Upper lobe of left lung (tissue), 6 donors: Measurements from ENCODE around the gene INPP4B. TPM values are rescaled to one million over a fixed set of nuclear protein-coding genes. Genes with fewer than 3 reads are reported as not detected.

Experiments
- ATAC-seq, 2 donors: fragments of 200-7000 bp; cut with Tn5 transposase; one replicate each; pipeline ENCODE4 v1.9.1; 2022; ENCODE audit warnings: mild to moderate bottlenecking in 2 of 2, moderate library complexity in 2 of 2; ENCODE audit not compliant: low FRiP score in 2 of 2
- DNase-seq, 2 donors: peaks; one replicate each; pipeline ENCODE4 v3.0.0-alpha.2; 2019 to 2020
- H3K27ac ChIP-seq, 4 donors: fragments of 200-600 bp; sonication (generic); one replicate each; pipeline ENCODE4 v1.5.1; 2016 to 2019
- H3K27me3 ChIP-seq, 4 donors: fragments of 200-600 bp; sonication (generic); one replicate each; pipeline ENCODE4 v1.5.1; 2017 to 2019
- H3K36me3 ChIP-seq, 4 donors: fragments of 200-600 bp; sonication (generic); one replicate each; pipeline ENCODE4 v1.5.1; 2016 to 2019
- H3K4me1 ChIP-seq, 4 donors: fragments of 200-600 bp; sonication (generic); one replicate each; pipeline ENCODE4 v1.5.1; 2018 to 2019
- H3K4me3 ChIP-seq, 4 donors: fragments of 200-600 bp; sonication (generic); one replicate each; pipeline ENCODE4 v1.5.1; 2017 to 2019; ENCODE audit warnings: mild to moderate bottlenecking in 2 of 4, moderate library complexity in 1 of 4
- H3K9me3 ChIP-seq, 4 donors: fragments of 200-600 bp; sonication (generic); one replicate each; pipeline ENCODE4 v1.5.1; 2018 to 2019
- EP300 ChIP-seq, 4 donors: sonication (generic); formaldehyde crosslinking; IDR thresholded peaks; one replicate each; pipeline ENCODE4 v1.5.1; 2017; ENCODE audit warnings: antibody characterized with exemption in 4 of 4, control low read depth in 2 of 4
- POLR2A ChIP-seq, 4 donors: fragments of 450-650 bp; IDR thresholded peaks; one replicate each; pipeline ENCODE4 v1.5.1; 2016 to 2017; ENCODE audit warnings: antibody characterized with exemption in 4 of 4, mild to moderate bottlenecking in 2 of 4
- POLR2AphosphoS5 ChIP-seq, 2 donors: sonication (generic); formaldehyde crosslinking; IDR thresholded peaks; one replicate each; pipeline ENCODE4 v1.5.1; 2017; ENCODE audit warnings: antibody characterized with exemption in 2 of 2
- WGBS, 2 donors: methylation state at CpG; one replicate each; pipeline ENCODE4 v1.1.5; 2017 to 2018; 5-methylcytosine and 5-hydroxymethylcytosine counted together
- total RNA-seq, 6 donors: library from RNA; depleted of rRNA in 4 of 6; stranded (reverse); fragments of >200 nt in 4 of 6; gene quantifications; one replicate each; pipeline versions ENCODE4 v1.1.0 to v1.2.1, GENCODE V29; 2016 to 2021
- TF ChIP-seq, protein P1 (sequence below), 6 experiments: fragments of 450-650 bp in 4 of 6; fragments of 200-600 bp in 2 of 6; sonication (generic) in 2 of 6; IDR thresholded peaks; one replicate each; pipeline ENCODE4 v1.5.1; 2016 to 2019; ENCODE audit warnings: antibody characterized with exemption in 6 of 6
- donor health status: DM: no; HTN: no; CAD: no; lungs with moderate emphysema.
- donor health status: DM: no; HTN: yes; CAD: no; lungs with severe emphysema.

The INPP4B gene
- total RNA-seq, 6 donors from 2014 or later = 4.7 to 31.4 (median 10.4) TPM

GRCh38 chr4:142540483-142540804 lies 305.7 kb downstream of the INPP4B start:
- no peaks in the 10 kb centered on the region for H3K4me1 ChIP-seq
- ATAC-seq = no peak
- H3K36me3 ChIP-seq = no peaks in the 10 kb centered on the region

GRCh38 chr4:142539796-142540482 lies 306.2 kb downstream of the INPP4B start:
- no peaks in the 10 kb centered on the region for H3K27me3 ChIP-seq
- 31 to 51% methylated on average over 3 of the region's 3 CpGs for WGBS, 2 donors
- DNase-seq = no peak
- TF ChIP-seq EP300 (IDR thresholded peaks at IDR 0.05) (no peak), POLR2A (IDR thresholded peaks at IDR 0.05) (no peak), POLR2AphosphoS5 (IDR thresholded peaks at IDR 0.05) (no peak)
- TF ChIP-seq, protein P1, sequence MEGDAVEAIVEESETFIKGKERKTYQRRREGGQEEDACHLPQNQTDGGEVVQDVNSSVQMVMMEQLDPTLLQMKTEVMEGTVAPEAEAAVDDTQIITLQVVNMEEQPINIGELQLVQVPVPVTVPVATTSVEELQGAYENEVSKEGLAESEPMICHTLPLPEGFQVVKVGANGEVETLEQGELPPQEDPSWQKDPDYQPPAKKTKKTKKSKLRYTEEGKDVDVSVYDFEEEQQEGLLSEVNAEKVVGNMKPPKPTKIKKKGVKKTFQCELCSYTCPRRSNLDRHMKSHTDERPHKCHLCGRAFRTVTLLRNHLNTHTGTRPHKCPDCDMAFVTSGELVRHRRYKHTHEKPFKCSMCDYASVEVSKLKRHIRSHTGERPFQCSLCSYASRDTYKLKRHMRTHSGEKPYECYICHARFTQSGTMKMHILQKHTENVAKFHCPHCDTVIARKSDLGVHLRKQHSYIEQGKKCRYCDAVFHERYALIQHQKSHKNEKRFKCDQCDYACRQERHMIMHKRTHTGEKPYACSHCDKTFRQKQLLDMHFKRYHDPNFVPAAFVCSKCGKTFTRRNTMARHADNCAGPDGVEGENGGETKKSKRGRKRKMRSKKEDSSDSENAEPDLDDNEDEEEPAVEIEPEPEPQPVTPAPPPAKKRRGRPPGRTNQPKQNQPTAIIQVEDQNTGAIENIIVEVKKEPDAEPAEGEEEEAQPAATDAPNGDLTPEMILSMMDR (IDR thresholded peaks at IDR 0.05) = no peak
- no peak for ATAC-seq
- no peak overlapping the region for H3K4me3 ChIP-seq
- no peaks in the 10 kb centered on the region for H3K4me1 ChIP-seq
- no peaks in the 10 kb centered on the region for H3K9me3 ChIP-seq
- H3K36me3 ChIP-seq = no peaks in the 10 kb centered on the region
- no peak overlapping the region for H3K27ac ChIP-seq

More at GRCh38 chr4:142540483-142540804, 305.7 kb downstream of the INPP4B start:
- Histone ChIP-seq H3K27ac (no peak overlapping the region), H3K4me3 (no peak overlapping the region), H3K9me3 (no peaks in the 10 kb centered on the region), H3K27me3 (no peaks in the 10 kb centered on the region)
- 80 to 95% methylated on average over 2 of the region's 2 CpGs for WGBS, 2 donors
- DNase-seq = no peak
- TF ChIP-seq POLR2AphosphoS5 (IDR thresholded peaks at IDR 0.05) (no peak), POLR2A (IDR thresholded peaks at IDR 0.05) (no peak), EP300 (IDR thresholded peaks at IDR 0.05) (no peak)
- TF ChIP-seq, protein P1 (IDR thresholded peaks at IDR 0.05) = no peak

GRCh38 chr4:142535009-142535408 lies 311.1 kb downstream of the INPP4B start:
- Histone ChIP-seq H3K4me3 (no peak overlapping the region), H3K27ac (no peak overlapping the region), H3K4me1 (no peaks in the 10 kb centered on the region), H3K27me3 (no peaks in the 10 kb centered on the region), H3K9me3 (no peaks in the 10 kb centered on the region), H3K36me3 (no peaks in the 10 kb centered on the region)
- DNase-seq (no peak), ATAC-seq (no peak)
- TF ChIP-seq EP300 (IDR thresholded peaks at IDR 0.05) (no peak), POLR2AphosphoS5 (IDR thresholded peaks at IDR 0.05) (no peak), POLR2A (IDR thresholded peaks at IDR 0.05) (no peak)
- TF ChIP-seq, protein P1 (IDR thresholded peaks at IDR 0.05) = no peak
- 77 to 78% methylated on average over 1 of the region's 1 CpG for WGBS, 2 donors

GRCh38 chr4:142532054-142532453 lies 314.0 kb downstream of the INPP4B start:
- ATAC-seq (no peak), DNase-seq (no peak)
- no peak overlapping the region for H3K27ac ChIP-seq
- H3K9me3 ChIP-seq = no peaks in the 10 kb centered on the region
- H3K4me3 ChIP-seq = no peak overlapping the region
- 73 to 75% methylated on average over 5 of the region's 5 CpGs for WGBS, 2 donors
- TF ChIP-seq, protein P1 (IDR thresholded peaks at IDR 0.05) = no peak
- no peak for TF ChIP-seq POLR2AphosphoS5 (IDR thresholded peaks at IDR 0.05)
- no peak for TF ChIP-seq EP300 (IDR thresholded peaks at IDR 0.05)
- TF ChIP-seq POLR2A (IDR thresholded peaks at IDR 0.05) = no peak
- no peaks in the 10 kb centered on the region for H3K4me1 ChIP-seq
- no peaks in the 10 kb centered on the region for H3K36me3 ChIP-seq
- H3K27me3 ChIP-seq = no peaks in the 10 kb centered on the region

DNA sequence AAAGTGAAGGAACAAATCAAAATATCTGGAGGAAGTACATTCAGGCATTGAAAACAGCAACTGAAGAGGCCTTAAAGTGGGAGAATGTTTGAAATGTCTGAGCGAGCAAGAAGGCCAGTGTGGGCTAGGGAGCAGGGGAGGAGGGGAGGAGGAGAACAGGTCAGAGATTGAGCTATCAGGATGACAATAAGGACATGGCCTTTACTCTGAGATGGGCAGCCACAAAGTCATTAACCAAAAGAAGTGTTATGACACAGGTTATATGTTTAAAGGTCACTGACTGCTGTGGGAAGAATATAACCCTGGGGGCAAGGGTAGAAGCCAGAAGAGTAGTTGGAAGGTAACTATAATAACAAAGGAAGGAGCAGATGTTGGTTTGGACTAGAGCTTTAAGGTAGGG lies 315.4 kb downstream of the INPP4B start:
- Histone ChIP-seq H3K4me1 (no peaks in the 10 kb centered on the region), H3K4me3 (no peak overlapping the region), H3K9me3 (no peaks in the 10 kb centered on the region), H3K36me3 (no peaks in the 10 kb centered on the region), H3K27me3 (no peaks in the 10 kb centered on the region), H3K27ac (no peak overlapping the region)
- DNase-seq (no peak), ATAC-seq (no peak)
- WGBS, 2 donors = 76 to 91% methylated on average over 1 of the region's 1 CpG
- TF ChIP-seq POLR2AphosphoS5 (IDR thresholded peaks at IDR 0.05) = no peak
